ENCODE measurements around the gene FLNC. TPM values are rescaled to one million over a fixed set of nuclear protein-coding genes. Genes with fewer than 3 reads are reported as not detected.
A peak's percentile ranks its signal among the peaks of the same experiment; 100 is the strongest.

The FLNC gene
- total and polyA plus RNA-seq, 9 of the 15 experiments (the other 6 are each of a cell fraction or from before 2014, with no cell fraction given), result 0.90 to 155 (median 28.8) TPM

DNA sequence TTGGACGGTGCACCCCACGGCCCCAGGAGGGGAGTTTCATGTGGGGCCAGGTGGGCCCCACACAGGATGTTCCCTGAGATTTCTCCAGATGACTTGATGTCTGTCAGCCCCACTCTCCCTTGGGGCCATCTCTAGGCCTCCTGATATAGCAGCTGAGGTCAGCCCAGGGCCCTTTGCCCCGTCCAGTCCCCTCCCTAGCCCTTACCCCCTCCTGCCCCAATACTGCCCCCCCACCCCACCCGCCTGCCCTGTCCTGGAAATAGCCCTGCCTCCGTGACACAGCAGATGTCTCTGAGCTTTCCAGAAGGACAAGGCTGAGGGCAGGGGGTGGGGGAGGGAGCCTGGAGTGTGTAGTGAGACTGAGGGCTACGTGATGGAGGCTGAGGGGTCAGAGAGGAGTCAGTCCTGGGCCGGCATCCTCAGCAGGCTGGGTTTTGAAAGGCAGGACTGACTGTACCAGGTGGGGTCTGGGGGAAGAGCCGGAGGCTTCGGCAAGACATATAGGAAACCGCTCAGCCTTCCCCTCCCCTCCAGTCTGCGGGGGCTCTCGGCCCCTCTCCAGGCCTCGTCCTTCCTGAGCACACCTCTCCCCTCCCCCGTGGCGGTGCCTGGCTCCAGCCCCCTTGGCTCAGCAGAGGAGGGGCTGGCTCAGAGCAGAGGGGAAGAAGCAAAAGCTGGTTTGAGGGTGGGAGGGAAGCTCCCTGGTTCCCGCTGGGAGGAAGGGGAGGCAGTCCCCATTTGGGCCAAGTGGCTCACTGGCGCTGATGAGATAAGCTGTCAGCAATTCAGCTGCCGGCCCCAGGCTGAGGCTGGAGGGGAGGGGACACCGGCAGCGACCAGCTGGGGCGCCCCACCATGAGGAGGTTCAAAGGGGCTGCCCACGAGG lies 2.0 kb downstream of the FLNC start (continued):
- TF ChIP-seq, protein P1, sequence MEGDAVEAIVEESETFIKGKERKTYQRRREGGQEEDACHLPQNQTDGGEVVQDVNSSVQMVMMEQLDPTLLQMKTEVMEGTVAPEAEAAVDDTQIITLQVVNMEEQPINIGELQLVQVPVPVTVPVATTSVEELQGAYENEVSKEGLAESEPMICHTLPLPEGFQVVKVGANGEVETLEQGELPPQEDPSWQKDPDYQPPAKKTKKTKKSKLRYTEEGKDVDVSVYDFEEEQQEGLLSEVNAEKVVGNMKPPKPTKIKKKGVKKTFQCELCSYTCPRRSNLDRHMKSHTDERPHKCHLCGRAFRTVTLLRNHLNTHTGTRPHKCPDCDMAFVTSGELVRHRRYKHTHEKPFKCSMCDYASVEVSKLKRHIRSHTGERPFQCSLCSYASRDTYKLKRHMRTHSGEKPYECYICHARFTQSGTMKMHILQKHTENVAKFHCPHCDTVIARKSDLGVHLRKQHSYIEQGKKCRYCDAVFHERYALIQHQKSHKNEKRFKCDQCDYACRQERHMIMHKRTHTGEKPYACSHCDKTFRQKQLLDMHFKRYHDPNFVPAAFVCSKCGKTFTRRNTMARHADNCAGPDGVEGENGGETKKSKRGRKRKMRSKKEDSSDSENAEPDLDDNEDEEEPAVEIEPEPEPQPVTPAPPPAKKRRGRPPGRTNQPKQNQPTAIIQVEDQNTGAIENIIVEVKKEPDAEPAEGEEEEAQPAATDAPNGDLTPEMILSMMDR (IDR thresholded peaks at IDR 0.05 in 2 of 3, conservative IDR thresholded peaks at IDR 0.05 in 1 of 3; ENCODE audit: insufficient read depth in 2 of 3, low read depth in 1 of 3, low read length in 3 of 3), result peak in 2 of 3 experiments; percentile 15 to 31; a peak in 3 of 6 replicates
- no peak for TF ChIP-seq TEAD2 (tag; IDR thresholded peaks at IDR 0.05)
- peak; percentile 51 for TF ChIP-seq POLR2B (IDR thresholded peaks at IDR 0.05; ENCODE audit: low read depth, partially characterized antibody)
- TF ChIP-seq ZNF561 (CRISPR knock-in tag; conservative IDR thresholded peaks at IDR 0.05), result no peak
- TF ChIP-seq IRF2 (CRISPR knock-in tag; IDR thresholded peaks at IDR 0.05), result no peak
- peak; percentile 60 for TF ChIP-seq NEUROD1 (IDR thresholded peaks at IDR 0.05; ENCODE audit: borderline replicate concordance, low read depth, low read length, partially characterized antibody)
- peak; percentile 30; the same call in 1 of the 2 replicates for TF ChIP-seq KLF13 (tag; IDR thresholded peaks at IDR 0.05; ENCODE audit: borderline replicate concordance, low read depth)
- TF ChIP-seq KLF6 (CRISPR knock-in tag; IDR thresholded peaks at IDR 0.05; ENCODE audit: borderline replicate concordance), result no peak
- peak; percentile 17 for TF ChIP-seq SMAD1 (IDR thresholded peaks at IDR 0.05; ENCODE audit: low read depth, low read length, partially characterized antibody)
- TF ChIP-seq HDAC2 (IDR thresholded peaks at IDR 0.05), result peak; percentile 80
- TF ChIP-seq LEF1 (IDR thresholded peaks at IDR 0.05), result peak; percentile 59; the same call in 1 of the 2 replicates
- TF ChIP-seq CCNT2 (IDR thresholded peaks at IDR 0.05; ENCODE audit: borderline replicate concordance, extremely low read depth, insufficient read length, low read depth, low read length), result no peak
- TF ChIP-seq PHB2 (IDR thresholded peaks at IDR 0.05; ENCODE audit: low read depth), result no peak; the same call in 1 of the 2 replicates
- peak; percentile 38 for TF ChIP-seq KDM5B (IDR thresholded peaks at IDR 0.05; ENCODE audit: insufficient replicate concordance, low read depth, low read length)
- TF ChIP-seq TEAD4 (IDR thresholded peaks at IDR 0.05; ENCODE audit: low read length), result peak; percentile 75
- no peak for TF ChIP-seq TEAD4 (CRISPR knock-in tag; IDR thresholded peaks at IDR 0.05; ENCODE audit: borderline replicate concordance)
- TF ChIP-seq ZNF224 (CRISPR knock-in tag; IDR thresholded peaks at IDR 0.05), result no peak
- TF ChIP-seq U2AF1 (optimal IDR thresholded peaks at IDR 0.05; ENCODE audit: low read depth, low read length), result no peak
- TF ChIP-seq TCF7 (IDR thresholded peaks at IDR 0.05; ENCODE audit: borderline replicate concordance), result no peak
- TF ChIP-seq VEZF1 (CRISPR knock-in tag; IDR thresholded peaks at IDR 0.05), result peak; percentile 94
- no peak; the same call in none of the 2 replicates for TF ChIP-seq ZEB2 (IDR thresholded peaks at IDR 0.05)
- no peak for TF ChIP-seq ELK1 (CRISPR knock-in tag; IDR thresholded peaks at IDR 0.05)
